ENCODE data around the gene AMH.
"Not testable (repeated sequence)": the region's sequence is repeated elsewhere in the genome, so short reads cannot be mapped to it uniquely, and the experiment has no call there.

The AMH gene

GRCh38 chr19:2269244-2270156 lies 20.4 kb downstream of the AMH start:
- peak; percentile 97 to 99 for DNase-seq (ENCODE audit: low read depth in 1 of 2, low spot score in 1 of 2)

- DNase-seq (ENCODE audit: low read depth in 1 of 2, low spot score in 1 of 2) = no peak
Measured at GRCh38 chr19:2270157-2270422, 21.0 kb downstream of the AMH start.

- peak; percentile 64 to 65 for DNase-seq (ENCODE audit: low read depth in 1 of 2, low spot score in 1 of 2)
Measured at GRCh38 chr19:2270423-2271233, 21.5 kb downstream of the AMH start.

- no peak for DNase-seq (ENCODE audit: low read depth in 1 of 2, low spot score in 1 of 2)
Measured at GRCh38 chr19:2271234-2272103, 22.3 kb downstream of the AMH start.

- peak; percentile 58 to 63 for DNase-seq (ENCODE audit: low read depth in 1 of 2, low spot score in 1 of 2)
Measured at GRCh38 chr19:2273356-2274184, 24.4 kb downstream of the AMH start.

- DNase-seq (ENCODE audit: low read depth in 1 of 2, low spot score in 1 of 2) = no peak
Measured at GRCh38 chr19:2274185-2274711, 25.1 kb downstream of the AMH start.

GRCh38 chr19:2274931-2275535 lies 25.9 kb downstream of the AMH start:
- no peak for DNase-seq (ENCODE audit: low read depth in 1 of 2, low spot score in 1 of 2)

GRCh38 chr19:2275588-2276428 lies 26.7 kb downstream of the AMH start:
- no peak for DNase-seq (ENCODE audit: low read depth in 1 of 2, low spot score in 1 of 2)

GRCh38 chr19:2276429-2276986 lies 27.4 kb downstream of the AMH start:
- DNase-seq (ENCODE audit: low read depth in 1 of 2, low spot score in 1 of 2) = no peak

- DNase-seq (ENCODE audit: low read depth in 1 of 2, low spot score in 1 of 2) = no peak
Measured at GRCh38 chr19:2277138-2277537, 28.0 kb downstream of the AMH start.

GRCh38 chr19:2278459-2279158 lies 29.5 kb downstream of the AMH start:
- DNase-seq (ENCODE audit: low read depth in 1 of 2, low spot score in 1 of 2) = no peak

GRCh38 chr19:2280633-2281264 lies 31.6 kb downstream of the AMH start:
- no peak for DNase-seq (ENCODE audit: low read depth in 1 of 2, low spot score in 1 of 2)

GRCh38 chr19:2281265-2282061 lies 32.3 kb downstream of the AMH start:
- not testable (repeated sequence) for DNase-seq (ENCODE audit: low read depth in 1 of 2, low spot score in 1 of 2)

GRCh38 chr19:2282062-2282861 lies 33.1 kb downstream of the AMH start, which contains the start of gene PEAK3:
Gene PEAK3, minus strand, starts transcription at chr19:2282175. Its CDS starts 1,244 bp downstream, at chr19:2280931.
- no peak for DNase-seq (ENCODE audit: low read depth in 1 of 2, low spot score in 1 of 2)

- no peak for DNase-seq (ENCODE audit: low read depth in 1 of 2, low spot score in 1 of 2)
Measured at GRCh38 chr19:2282862-2283237, 33.7 kb downstream of the AMH start.

All from activated CD4-positive, alpha-beta T cell treated with anti-CD3 and anti-CD28 coated beads, Interleukin-2, amount 50 U/mL, for 24 hours (primary cell).